ENCODE results near the gene DNASE2B. TPM values are rescaled to one million over a fixed set of nuclear protein-coding genes. Genes with fewer than 3 reads are reported as not detected.

Gene DNASE2B
- polyA plus RNA-seq (2011; rRNA removed) (not detected in 2 replicates), polyA minus RNA-seq (2011; rRNA and poly(A)+ RNA removed) (not detected in 2 replicates)

DNA sequence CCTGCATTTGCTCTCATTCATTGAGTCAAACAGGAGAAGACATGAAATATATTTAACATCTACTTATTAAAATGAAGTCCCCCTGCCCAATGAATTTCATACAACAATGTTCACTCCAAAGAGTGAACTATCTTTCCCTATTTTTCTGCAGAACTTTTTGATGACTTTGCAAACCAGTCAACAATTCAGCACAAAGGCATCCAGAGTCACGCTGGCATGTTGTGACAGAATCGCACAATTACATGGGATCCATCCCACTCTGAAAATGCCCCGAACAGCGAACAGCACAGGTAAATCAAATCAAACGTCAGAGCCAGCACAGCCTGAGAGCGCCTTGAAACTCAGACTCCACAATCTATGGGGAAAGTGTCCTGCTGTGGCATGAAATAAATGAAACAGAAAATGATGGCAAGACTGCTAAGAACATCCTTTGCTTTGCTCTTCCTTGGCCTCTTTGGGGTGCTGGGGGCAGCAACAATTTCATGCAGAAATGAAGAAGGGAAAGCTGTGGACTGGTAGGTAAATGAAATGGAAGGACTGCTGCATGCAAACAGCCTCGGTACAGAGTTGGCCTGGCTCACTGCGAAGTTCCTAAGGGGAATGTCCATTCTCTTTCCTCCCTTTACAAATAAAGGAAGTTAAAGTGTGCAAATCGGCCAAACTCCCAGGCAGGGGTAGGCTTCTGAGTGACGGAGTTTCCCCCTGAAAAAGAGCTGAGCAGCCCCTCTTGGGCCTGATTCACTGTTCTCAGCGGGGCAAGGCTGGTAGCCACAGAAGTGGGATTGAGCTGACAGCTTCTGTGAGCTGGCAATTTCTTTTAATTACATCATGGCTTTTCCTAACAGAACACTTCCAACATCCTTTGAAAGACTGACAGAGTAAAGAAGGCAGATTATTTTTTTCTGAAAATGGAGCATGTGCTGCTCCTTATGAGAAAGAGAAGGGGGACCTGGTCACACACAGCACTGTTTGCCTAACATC is at the start of gene DNASE2B:
TSS of gene DNASE2B (plus strand) at position 310 of the 981 bp plus-strand sequence. CDS start at position 391, 81 bp downstream.
- ChIA-PET POLR2A (no interaction called here), CTCF (interaction anchor here (0.6 kb wide), 1 partner anchor 218 kb away, joined by 4 read pairs; no protein-coding TSS in a partner anchor)
- Histone ChIP-seq H3K27me3 (ENCODE audit: control insufficient read depth, insufficient read depth, low read length) (no peaks in the 10 kb centered on the region), H3K4me3 (ENCODE audit: low read depth, low read length) (no peak within 1 kb of the TSS), H3K36me3 (ENCODE audit: control insufficient read depth, insufficient read depth, low read length) (no peaks in the 10 kb centered on the region)
- no peak for DNase-seq (ENCODE audit: low read depth)
- no peak for TF ChIP-seq CTCF (IDR thresholded peaks at IDR 0.05; ENCODE audit: insufficient read depth, low read depth, low read length)

GRCh38 chr1:84348759-84349158 is 49.5 kb upstream of the DNASE2B start:
- DNase-seq (ENCODE audit: low read depth), result no peak
- ChIA-PET CTCF (no interaction called here), POLR2A (no interaction called here)
- Histone ChIP-seq H3K36me3 (ENCODE audit: control insufficient read depth, insufficient read depth, low read length) (no peaks in the 10 kb centered on the region), H3K4me3 (ENCODE audit: low read depth, low read length) (no peak overlapping the region), H3K27me3 (ENCODE audit: control insufficient read depth, insufficient read depth, low read length) (no peaks in the 10 kb centered on the region)
- TF ChIP-seq CTCF (IDR thresholded peaks at IDR 0.05; ENCODE audit: insufficient read depth, low read depth, low read length), result no peak

DNA sequence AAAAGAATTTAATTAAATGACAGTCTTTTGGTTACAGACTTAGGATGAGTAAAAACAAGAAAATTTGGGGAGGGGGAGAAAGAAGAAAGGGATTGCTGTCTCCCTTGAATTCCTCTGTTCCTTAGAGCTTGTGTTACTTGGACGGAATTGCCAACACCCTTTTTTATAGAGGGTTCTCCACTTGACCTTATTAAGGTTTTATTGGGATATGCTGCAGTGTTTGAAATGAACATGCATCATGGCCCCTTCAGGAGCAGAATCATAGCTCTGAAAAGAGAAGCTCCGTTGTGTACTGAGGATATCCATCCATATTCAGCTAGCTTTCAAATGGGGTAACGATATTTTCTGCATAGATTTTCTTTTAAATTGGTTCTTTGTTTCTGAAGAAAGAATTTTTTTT is 48.2 kb upstream of the DNASE2B start:
- ChIA-PET CTCF (interaction anchor here (0.7 to 1.2 kb wide), 2 partner anchors 83 to 245 kb away, joined by 3 read pairs; no protein-coding TSS in a partner anchor), POLR2A (no interaction called here)
- Histone ChIP-seq H3K4me3 (ENCODE audit: low read depth, low read length) (no peak overlapping the region), H3K36me3 (ENCODE audit: control insufficient read depth, insufficient read depth, low read length) (no peaks in the 10 kb centered on the region), H3K27me3 (ENCODE audit: control insufficient read depth, insufficient read depth, low read length) (no peaks in the 10 kb centered on the region)
- TF ChIP-seq CTCF (IDR thresholded peaks at IDR 0.05; ENCODE audit: insufficient read depth, low read depth, low read length), result no peak
- no peak for DNase-seq (ENCODE audit: low read depth)

DNA sequence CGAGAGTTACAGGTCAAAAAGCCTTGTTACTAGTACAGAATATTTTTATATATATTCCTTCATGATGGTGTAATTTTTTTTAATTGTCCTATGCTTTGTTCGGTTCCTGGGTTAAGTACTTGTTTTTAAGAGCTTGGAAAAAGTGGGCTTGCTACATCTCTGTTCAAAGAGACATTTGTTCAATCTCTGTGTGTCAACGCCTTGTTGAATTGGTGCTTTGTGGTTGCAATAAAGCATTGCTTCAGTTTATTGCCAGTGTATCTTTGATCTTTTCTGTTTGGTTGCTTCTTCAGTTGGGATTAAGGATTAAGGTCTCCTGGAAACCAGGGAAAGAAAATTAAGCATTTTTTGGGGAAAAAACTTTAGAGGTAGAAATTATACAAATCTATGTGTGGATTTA is 47.7 kb upstream of the DNASE2B start:
- no peaks in the 10 kb centered on the region for H3K27me3 ChIP-seq (ENCODE audit: control insufficient read depth, insufficient read depth, low read length)
- CTCF ChIA-PET, result interaction anchor here (1.2 to 1.5 kb wide), 2 partner anchors 11 to 83 kb away, joined by 3 read pairs; no protein-coding TSS in a partner anchor
- H3K4me3 ChIP-seq (ENCODE audit: low read depth, low read length), result no peak overlapping the region
- H3K36me3 ChIP-seq (ENCODE audit: control insufficient read depth, insufficient read depth, low read length), result no peaks in the 10 kb centered on the region
- POLR2A ChIA-PET, result no interaction called here
- TF ChIP-seq CTCF (IDR thresholded peaks at IDR 0.05; ENCODE audit: insufficient read depth, low read depth, low read length), result no peak
- DNase-seq (ENCODE audit: low read depth), result no peak

All from BJ (cell line).